Peyer's patch (tissue), 4 donors: ENCODE measurements around the gene TMEM200B.

Experiments
- POLR2A ChIP-seq, 2 donors: fragments of 450-650 bp; IDR thresholded peaks; one replicate each; pipeline ENCODE4 v1.5.1; 2017; ENCODE audit warnings: antibody characterized with exemption in 2 of 2, mild to moderate bottlenecking in 2 of 2, moderate library complexity in 2 of 2
- TF ChIP-seq, protein P1 (sequence below), 6 experiments: fragments of 450-650 bp in 4 of 6; fragments of 200-600 bp in 2 of 6; sonication (generic) in 1 of 6; IDR thresholded peaks; one replicate each; pipeline ENCODE4 v1.5.1; 2017 to 2019; ENCODE audit warnings: antibody characterized with exemption in 6 of 6, mild to moderate bottlenecking in 3 of 6, moderate library complexity in 1 of 6

DNA sequence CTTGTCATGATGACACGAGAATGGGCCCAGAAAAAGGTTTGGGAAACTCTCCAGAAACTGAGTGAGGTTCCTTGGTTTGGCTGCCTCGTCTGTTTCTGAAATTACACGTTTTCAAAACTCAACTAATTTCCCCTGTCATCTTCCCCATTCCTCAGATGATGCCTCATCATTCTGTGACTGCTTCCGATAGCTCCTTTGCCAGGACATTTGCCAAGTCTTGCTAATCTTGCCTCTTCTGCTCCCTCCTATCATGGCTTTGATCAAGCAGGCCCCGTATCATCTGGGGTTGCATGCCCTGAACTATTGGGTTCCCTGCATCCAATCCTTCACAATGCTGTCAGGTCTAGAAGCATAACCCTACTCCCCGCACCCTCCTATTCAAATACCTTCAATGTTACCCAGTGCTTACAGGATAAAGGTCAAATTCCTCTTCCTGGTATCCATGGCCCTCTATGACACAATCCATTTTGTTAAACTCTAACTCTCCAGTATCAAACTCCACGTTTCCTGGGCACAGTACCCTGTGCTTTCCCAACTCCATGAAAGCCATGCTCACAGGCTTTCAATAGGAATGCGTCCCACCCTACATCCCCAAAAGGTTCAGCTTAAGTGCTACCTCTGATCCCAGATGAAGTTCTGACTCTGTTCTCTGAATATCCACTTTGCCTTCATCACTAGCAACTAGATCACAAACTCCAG is 22.2 kb upstream of the TMEM200B start:
- TF ChIP-seq, protein P1, sequence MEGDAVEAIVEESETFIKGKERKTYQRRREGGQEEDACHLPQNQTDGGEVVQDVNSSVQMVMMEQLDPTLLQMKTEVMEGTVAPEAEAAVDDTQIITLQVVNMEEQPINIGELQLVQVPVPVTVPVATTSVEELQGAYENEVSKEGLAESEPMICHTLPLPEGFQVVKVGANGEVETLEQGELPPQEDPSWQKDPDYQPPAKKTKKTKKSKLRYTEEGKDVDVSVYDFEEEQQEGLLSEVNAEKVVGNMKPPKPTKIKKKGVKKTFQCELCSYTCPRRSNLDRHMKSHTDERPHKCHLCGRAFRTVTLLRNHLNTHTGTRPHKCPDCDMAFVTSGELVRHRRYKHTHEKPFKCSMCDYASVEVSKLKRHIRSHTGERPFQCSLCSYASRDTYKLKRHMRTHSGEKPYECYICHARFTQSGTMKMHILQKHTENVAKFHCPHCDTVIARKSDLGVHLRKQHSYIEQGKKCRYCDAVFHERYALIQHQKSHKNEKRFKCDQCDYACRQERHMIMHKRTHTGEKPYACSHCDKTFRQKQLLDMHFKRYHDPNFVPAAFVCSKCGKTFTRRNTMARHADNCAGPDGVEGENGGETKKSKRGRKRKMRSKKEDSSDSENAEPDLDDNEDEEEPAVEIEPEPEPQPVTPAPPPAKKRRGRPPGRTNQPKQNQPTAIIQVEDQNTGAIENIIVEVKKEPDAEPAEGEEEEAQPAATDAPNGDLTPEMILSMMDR (IDR thresholded peaks at IDR 0.05): no peak
- TF ChIP-seq POLR2A (IDR thresholded peaks at IDR 0.05): no peak
